GM18505 (cell line): ENCODE results near the gene BOLA1.

Experiments used
- ATAC-seq: cut with Tn5 transposase; IDR thresholded peaks from one replicate; pipeline ENCODE4 v1.9.1; 2021; ENCODE audit not compliant: unreplicated experiment
- POLR2A ChIP-seq: IDR thresholded peaks from 4 replicates; pipeline ENCODE4 v1.6.1; 2011; ENCODE audit warnings: borderline replicate concordance; ENCODE audit not compliant: insufficient read depth, insufficient read length; ENCODE audit errors: extremely low read depth

The BOLA1 gene

GRCh38 chr1:149906570-149907075 is 7.3 kb downstream of the BOLA1 start:
- TF ChIP-seq POLR2A: no peak
- ATAC-seq: no peak

GRCh38 chr1:149914545-149914944 is 15.2 kb downstream of the BOLA1 start:
- TF ChIP-seq POLR2A: no peak
- no peak for ATAC-seq

- ATAC-seq: no peak
- TF ChIP-seq POLR2A: no peak
Measured at GRCh38 chr1:149915429-149916192, 16.2 kb downstream of the BOLA1 start.

GRCh38 chr1:149916193-149916897 is 17.0 kb downstream of the BOLA1 start:
- ATAC-seq: no peak
- no peak for TF ChIP-seq POLR2A

GRCh38 chr1:149916898-149917252 is 17.5 kb downstream of the BOLA1 start:
- no peak for ATAC-seq
- no peak for TF ChIP-seq POLR2A

GRCh38 chr1:149917571-149918144 is 18.3 kb downstream of the BOLA1 start, which contains the start of gene SV2A:
Gene SV2A (minus strand): TSS chr1:149917844. CDS start chr1:149913840, 4,004 bp downstream.
- TF ChIP-seq POLR2A: no peak
- no peak for ATAC-seq

- no peak for ATAC-seq
- TF ChIP-seq POLR2A: no peak
Measured at GRCh38 chr1:149923626-149924025, 24.3 kb downstream of the BOLA1 start.

- TF ChIP-seq POLR2A: no peak
- no peak for ATAC-seq
Measured at GRCh38 chr1:149925345-149925744, 26.0 kb downstream of the BOLA1 start.

- TF ChIP-seq POLR2A: no peak
- no peak for ATAC-seq
Measured at GRCh38 chr1:149925751-149926150, 26.4 kb downstream of the BOLA1 start.

- TF ChIP-seq POLR2A: no peak
- ATAC-seq: no peak
Measured at GRCh38 chr1:149926296-149926695, 26.9 kb downstream of the BOLA1 start.

GRCh38 chr1:149927056-149927562 is 27.7 kb downstream of the BOLA1 start:
- no peak for TF ChIP-seq POLR2A
- no peak for ATAC-seq

- TF ChIP-seq POLR2A: peak; percentile 98
- peak; percentile 86 for ATAC-seq
Measured at GRCh38 chr1:149927563-149928400, 28.4 kb downstream of the BOLA1 start, which contains the start of gene SF3B4. Gene SF3B4 (minus strand): TSS chr1:149927803. CDS start chr1:149927759, 44 bp downstream.

GRCh38 chr1:149928401-149928724 is 29.0 kb downstream of the BOLA1 start:
- no peak for TF ChIP-seq POLR2A
- no peak for ATAC-seq
